Measurements from ENCODE around the gene DOK6.

DNA sequence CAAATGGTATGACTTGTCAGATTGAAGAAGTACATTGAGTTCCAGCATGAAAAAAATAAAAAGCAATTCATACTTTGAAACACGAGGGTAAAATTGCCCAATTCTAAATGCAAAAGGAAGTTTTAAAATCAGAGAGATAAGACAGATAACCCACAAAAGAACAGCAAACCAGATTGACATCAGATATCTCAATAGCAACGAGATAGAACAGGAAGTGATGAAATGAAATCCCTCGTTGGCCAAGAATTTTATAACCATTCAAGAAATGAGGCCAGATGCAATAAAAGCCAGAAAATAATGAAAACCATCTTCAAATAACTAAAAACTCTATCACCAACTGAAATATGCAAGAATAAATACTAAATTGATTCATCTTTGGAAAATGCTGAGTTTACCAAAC lies 374.1 kb downstream of the DOK6 start:
- TF ChIP-seq, protein P1, sequence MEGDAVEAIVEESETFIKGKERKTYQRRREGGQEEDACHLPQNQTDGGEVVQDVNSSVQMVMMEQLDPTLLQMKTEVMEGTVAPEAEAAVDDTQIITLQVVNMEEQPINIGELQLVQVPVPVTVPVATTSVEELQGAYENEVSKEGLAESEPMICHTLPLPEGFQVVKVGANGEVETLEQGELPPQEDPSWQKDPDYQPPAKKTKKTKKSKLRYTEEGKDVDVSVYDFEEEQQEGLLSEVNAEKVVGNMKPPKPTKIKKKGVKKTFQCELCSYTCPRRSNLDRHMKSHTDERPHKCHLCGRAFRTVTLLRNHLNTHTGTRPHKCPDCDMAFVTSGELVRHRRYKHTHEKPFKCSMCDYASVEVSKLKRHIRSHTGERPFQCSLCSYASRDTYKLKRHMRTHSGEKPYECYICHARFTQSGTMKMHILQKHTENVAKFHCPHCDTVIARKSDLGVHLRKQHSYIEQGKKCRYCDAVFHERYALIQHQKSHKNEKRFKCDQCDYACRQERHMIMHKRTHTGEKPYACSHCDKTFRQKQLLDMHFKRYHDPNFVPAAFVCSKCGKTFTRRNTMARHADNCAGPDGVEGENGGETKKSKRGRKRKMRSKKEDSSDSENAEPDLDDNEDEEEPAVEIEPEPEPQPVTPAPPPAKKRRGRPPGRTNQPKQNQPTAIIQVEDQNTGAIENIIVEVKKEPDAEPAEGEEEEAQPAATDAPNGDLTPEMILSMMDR (IDR thresholded peaks at IDR 0.05) = no peak
- TF ChIP-seq POLR2A (IDR thresholded peaks at IDR 0.05) = no peak
- TF ChIP-seq POLR2AphosphoS5 (IDR thresholded peaks at IDR 0.05) = no peak
- no peak for TF ChIP-seq EP300 (IDR thresholded peaks at IDR 0.05)
